ENCODE measurements around the gene NTRK1. TPM values are rescaled to one million over a fixed set of nuclear protein-coding genes. Genes with fewer than 3 reads are reported as not detected.

NTRK1 gene
- total RNA-seq, 1 donor from 2014 or later, result not detected

DNA sequence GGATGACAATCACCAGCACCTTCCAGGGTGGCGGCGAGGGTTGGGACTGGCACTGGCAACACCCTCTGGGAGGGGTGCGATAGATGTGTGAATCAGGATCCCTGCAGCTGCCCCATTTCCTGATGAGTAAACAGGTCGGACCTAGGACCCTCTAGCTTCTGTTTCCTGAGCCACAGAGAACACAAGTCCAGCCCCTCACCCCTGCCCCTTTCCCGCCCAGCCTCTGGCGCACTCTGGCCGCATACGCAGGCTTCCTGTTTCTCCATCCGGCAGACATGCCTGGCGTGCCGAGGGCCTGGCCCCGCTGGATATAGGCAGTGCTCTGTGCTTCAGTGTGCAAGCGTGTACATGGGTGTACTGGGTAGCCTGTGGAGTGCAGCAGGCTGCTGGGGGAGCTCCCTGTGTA lies 37.5 kb downstream of the NTRK1 start:
- Mint-ChIP-seq H3K36me3 (ENCODE audit: low read depth) (no peaks in the 10 kb centered on the region), H3K27ac (ENCODE audit: unreplicated experiment) (peak overlapping the region; percentile 95), H3K9me3 (ENCODE audit: low read depth) (no peaks in the 10 kb centered on the region), H3K27me3 (ENCODE audit: low read depth) (peaks cover 2% of the 10 kb centered on the region), H3K4me1 (ENCODE audit: low read depth) (peaks cover 68% of the 10 kb centered on the region), H3K4me3 (ENCODE audit: unreplicated experiment) (peak overlapping the region; percentile 23)
- no peak for DNase-seq (ENCODE audit: low spot score)
- TF ChIP-seq, protein P1, sequence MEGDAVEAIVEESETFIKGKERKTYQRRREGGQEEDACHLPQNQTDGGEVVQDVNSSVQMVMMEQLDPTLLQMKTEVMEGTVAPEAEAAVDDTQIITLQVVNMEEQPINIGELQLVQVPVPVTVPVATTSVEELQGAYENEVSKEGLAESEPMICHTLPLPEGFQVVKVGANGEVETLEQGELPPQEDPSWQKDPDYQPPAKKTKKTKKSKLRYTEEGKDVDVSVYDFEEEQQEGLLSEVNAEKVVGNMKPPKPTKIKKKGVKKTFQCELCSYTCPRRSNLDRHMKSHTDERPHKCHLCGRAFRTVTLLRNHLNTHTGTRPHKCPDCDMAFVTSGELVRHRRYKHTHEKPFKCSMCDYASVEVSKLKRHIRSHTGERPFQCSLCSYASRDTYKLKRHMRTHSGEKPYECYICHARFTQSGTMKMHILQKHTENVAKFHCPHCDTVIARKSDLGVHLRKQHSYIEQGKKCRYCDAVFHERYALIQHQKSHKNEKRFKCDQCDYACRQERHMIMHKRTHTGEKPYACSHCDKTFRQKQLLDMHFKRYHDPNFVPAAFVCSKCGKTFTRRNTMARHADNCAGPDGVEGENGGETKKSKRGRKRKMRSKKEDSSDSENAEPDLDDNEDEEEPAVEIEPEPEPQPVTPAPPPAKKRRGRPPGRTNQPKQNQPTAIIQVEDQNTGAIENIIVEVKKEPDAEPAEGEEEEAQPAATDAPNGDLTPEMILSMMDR (IDR thresholded peaks at IDR 0.05), result no peak

DNA sequence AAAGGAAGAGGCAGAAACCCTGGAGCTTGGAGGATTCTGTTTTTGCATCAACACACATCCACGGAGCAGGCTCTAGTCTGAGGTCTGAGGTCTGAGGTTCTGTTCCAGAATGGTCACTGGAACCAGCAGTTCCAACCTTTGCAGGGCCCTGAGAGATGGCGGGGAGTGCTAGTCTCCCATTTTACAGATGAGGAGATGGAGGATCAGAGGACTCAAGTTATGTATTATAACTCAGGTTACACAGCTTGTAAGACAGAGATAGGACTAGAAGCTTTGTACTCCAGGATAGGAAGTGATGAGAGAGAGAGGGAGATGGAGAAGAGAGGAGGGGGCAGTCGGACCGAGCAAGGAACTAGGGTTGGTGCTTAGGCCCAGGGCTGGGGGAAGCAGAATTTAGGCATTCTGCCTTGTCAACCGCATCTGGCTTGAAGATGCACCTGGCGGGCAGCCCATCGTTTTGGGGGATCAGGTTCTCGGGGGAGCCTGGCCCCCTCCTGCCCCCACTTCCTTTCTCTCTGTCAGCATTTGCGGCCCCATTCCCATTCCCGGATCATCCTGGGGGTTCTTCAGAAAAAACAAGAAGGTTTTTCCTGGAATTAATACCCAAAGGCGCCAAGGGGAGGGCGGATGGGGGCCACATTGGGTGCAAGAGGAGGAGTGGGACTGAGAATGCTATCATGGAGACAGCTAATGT lies 38.5 kb downstream of the NTRK1 start:
- peak overlapping the region; percentile 95 for H3K27ac Mint-ChIP-seq (ENCODE audit: unreplicated experiment)
- TF ChIP-seq, protein P1 (IDR thresholded peaks at IDR 0.05), result no peak
- no peaks in the 10 kb centered on the region for H3K36me3 Mint-ChIP-seq (ENCODE audit: low read depth)
- H3K4me1 Mint-ChIP-seq (ENCODE audit: low read depth), result peaks cover 62% of the 10 kb centered on the region
- DNase-seq (ENCODE audit: low spot score), result no peak
- H3K4me3 Mint-ChIP-seq (ENCODE audit: unreplicated experiment), result no peak overlapping the region
- peaks cover 2% of the 10 kb centered on the region for H3K27me3 Mint-ChIP-seq (ENCODE audit: low read depth)
- H3K9me3 Mint-ChIP-seq (ENCODE audit: low read depth), result no peaks in the 10 kb centered on the region

DNA sequence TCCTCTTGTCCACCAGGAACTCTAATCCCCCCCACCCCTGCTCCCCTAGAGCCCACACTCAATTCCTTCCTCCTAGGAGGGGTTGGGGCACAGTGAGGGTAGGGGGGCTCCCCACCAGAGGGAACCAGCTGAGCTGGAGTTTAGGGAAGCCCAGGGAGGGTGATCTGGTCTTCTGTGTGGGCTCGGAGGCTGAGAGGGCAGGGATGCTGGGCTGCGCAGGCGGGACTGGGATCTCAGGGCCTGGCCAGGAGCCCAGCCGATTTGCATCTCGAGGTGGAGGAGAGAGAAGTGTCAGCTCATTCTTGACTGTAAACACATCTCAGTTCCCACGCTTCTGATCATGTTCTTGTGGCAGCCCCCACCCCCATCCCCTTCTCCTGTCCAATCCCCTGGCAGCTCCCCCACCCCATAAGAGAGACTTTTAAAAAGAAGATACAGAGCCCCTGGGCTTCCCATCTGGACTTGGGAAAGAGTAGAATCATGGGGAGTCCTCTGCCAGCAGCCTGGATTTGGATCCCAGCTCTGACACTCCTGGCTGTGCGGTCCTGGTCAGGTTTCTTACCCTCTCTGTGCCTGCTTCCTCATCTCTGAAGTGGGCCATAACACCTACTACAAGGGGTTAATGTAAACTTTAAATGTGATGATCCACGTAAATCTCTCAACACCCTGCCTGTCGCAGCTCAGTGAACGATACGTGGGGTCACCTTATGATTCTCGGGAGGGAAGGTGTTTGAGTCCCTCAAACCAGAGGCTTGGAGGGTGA lies 39.5 kb downstream of the NTRK1 start:
- Mint-ChIP-seq H3K27me3 (ENCODE audit: low read depth) (peaks cover 2% of the 10 kb centered on the region), H3K36me3 (ENCODE audit: low read depth) (no peaks in the 10 kb centered on the region), H3K4me1 (ENCODE audit: low read depth) (peaks cover 52% of the 10 kb centered on the region), H3K9me3 (ENCODE audit: low read depth) (no peaks in the 10 kb centered on the region), H3K4me3 (ENCODE audit: unreplicated experiment) (no peak overlapping the region), H3K27ac (ENCODE audit: unreplicated experiment) (no peak overlapping the region)
- no peak for DNase-seq (ENCODE audit: low spot score)
- TF ChIP-seq, protein P1 (IDR thresholded peaks at IDR 0.05), result no peak

DNA sequence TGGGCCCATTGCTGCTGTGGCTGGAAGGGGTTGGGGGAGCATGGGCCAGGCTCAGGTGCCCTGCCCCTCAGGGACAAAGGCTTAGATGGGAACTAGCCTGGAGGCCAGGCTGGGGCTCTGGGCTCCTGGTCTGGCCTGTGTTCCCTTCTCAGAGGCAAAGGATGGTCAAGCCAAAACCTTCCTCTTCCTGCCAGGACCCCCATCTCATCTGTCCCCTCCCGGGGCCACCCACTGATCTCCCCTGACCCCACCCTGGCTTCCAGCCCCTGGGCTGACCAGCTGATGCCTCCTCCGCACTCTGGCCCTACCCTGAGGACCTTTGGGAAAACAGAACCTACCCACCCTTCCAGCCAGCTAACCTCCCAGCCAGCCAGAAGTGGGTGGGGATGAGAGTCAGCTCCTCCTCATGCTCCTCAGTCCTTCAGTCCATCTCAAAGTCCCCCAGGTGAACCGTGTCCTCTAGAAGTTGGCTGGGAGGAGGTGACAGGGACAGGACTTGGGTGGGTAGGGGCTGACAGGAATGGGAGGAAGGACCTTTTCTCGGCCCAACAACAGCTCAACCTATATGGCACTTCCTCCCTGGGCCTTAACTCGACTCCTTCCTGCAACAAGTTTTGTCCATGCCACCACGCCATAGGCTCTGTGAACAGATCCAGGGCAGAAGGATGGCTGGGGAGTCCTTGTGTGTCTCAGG lies 40.4 kb downstream of the NTRK1 start:
- Mint-ChIP-seq H3K4me3 (ENCODE audit: unreplicated experiment) (no peak overlapping the region), H3K4me1 (ENCODE audit: low read depth) (peaks cover 43% of the 10 kb centered on the region), H3K36me3 (ENCODE audit: low read depth) (no peaks in the 10 kb centered on the region), H3K9me3 (ENCODE audit: low read depth) (no peaks in the 10 kb centered on the region), H3K27ac (ENCODE audit: unreplicated experiment) (no peak overlapping the region), H3K27me3 (ENCODE audit: low read depth) (peaks cover 2% of the 10 kb centered on the region)
- DNase-seq (ENCODE audit: low spot score), result peak; percentile 50
- TF ChIP-seq, protein P1 (IDR thresholded peaks at IDR 0.05), result no peak

DNA sequence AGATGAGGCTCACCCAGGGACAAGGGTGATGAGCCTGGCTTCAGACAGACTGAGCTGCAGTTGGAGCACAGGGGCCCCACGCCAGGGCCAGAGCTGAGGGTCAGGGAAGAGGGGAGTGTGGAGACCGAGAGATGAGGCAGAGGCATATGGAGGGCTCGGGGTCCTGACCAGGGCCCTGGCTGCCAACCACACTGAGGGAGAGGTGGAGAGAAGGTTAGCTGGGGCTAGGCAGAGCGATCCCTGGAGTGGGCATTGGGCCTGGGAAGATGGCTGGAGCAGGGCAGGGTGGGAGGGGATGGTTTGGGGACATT lies 40.9 kb downstream of the NTRK1 start:
- Mint-ChIP-seq H3K4me1 (ENCODE audit: low read depth) (peaks cover 38% of the 10 kb centered on the region), H3K9me3 (ENCODE audit: low read depth) (no peaks in the 10 kb centered on the region), H3K27ac (ENCODE audit: unreplicated experiment) (no peak overlapping the region), H3K36me3 (ENCODE audit: low read depth) (no peaks in the 10 kb centered on the region), H3K4me3 (ENCODE audit: unreplicated experiment) (no peak overlapping the region), H3K27me3 (ENCODE audit: low read depth) (peaks cover 2% of the 10 kb centered on the region)
- peak; percentile 76 for DNase-seq (ENCODE audit: low spot score)
- TF ChIP-seq, protein P1 (IDR thresholded peaks at IDR 0.05), result no peak

Data from chondrocyte (in vitro differentiated cells).